H54 (cell line): ENCODE data around the gene CETN1.

Source experiments
- DNase-seq: peaks from one replicate; pipeline ENCODE4 v3.0.0; 2011; ENCODE audit warnings: low spot score, mixed read lengths; ENCODE audit not compliant: insufficient read length
- FAIRE-seq: peaks from 3 replicates; lab custom pipeline; 2011; peaks lifted over from hg19 to GRCh38; lab: Jason Lieb, UNC
- POLR2A ChIP-seq: IDR thresholded peaks from 2 replicates; pipeline ENCODE4 v1.6.1; 2011; ENCODE audit warnings: low read depth, mild to moderate bottlenecking, low read length

The CETN1 gene

GRCh38 chr18:572091-572830 is 7.9 kb upstream of the CETN1 start:
- FAIRE-seq: no peak
- TF ChIP-seq POLR2A: no peak
- DNase-seq: no peak

- FAIRE-seq (no peak), DNase-seq (no peak)
- TF ChIP-seq POLR2A: no peak
Observed at GRCh38 chr18:572831-573289, 7.3 kb upstream of the CETN1 start.

- DNase-seq (no peak), FAIRE-seq (no peak)
- TF ChIP-seq POLR2A: no peak
Observed at GRCh38 chr18:573385-573784, 6.8 kb upstream of the CETN1 start.

- FAIRE-seq: no peak
- no peak for TF ChIP-seq POLR2A
Observed at GRCh38 chr18:574149-574860, 5.9 kb upstream of the CETN1 start.

GRCh38 chr18:574865-575645 is 5.1 kb upstream of the CETN1 start:
- FAIRE-seq (no peak), DNase-seq (no peak)
- no peak for TF ChIP-seq POLR2A

More at GRCh38 chr18:574149-574860, 5.9 kb upstream of the CETN1 start:
- DNase-seq: no peak

GRCh38 chr18:576924-577323 is 3.3 kb upstream of the CETN1 start:
- TF ChIP-seq POLR2A: no peak
- DNase-seq (no peak), FAIRE-seq (no peak)

- TF ChIP-seq POLR2A: no peak
- no peak for FAIRE-seq
- DNase-seq: no peak
Observed at GRCh38 chr18:577643-578375, 2.4 kb upstream of the CETN1 start.

GRCh38 chr18:579238-579637 is 942 bp upstream of the CETN1 start:
- FAIRE-seq: no peak
- DNase-seq: no peak
- TF ChIP-seq POLR2A: no peak

GRCh38 chr18:581096-581495 is 916 bp downstream of the CETN1 start:
- no peak for TF ChIP-seq POLR2A
- FAIRE-seq (no peak), DNase-seq (no peak)

- no peak for FAIRE-seq
- no peak for DNase-seq
- TF ChIP-seq POLR2A: no peak
Observed at GRCh38 chr18:582465-582864, 2.3 kb downstream of the CETN1 start.

GRCh38 chr18:595068-595467 is 14.9 kb downstream of the CETN1 start:
- DNase-seq: no peak
- no peak for TF ChIP-seq POLR2A

GRCh38 chr18:595571-595970 is 15.4 kb downstream of the CETN1 start:
- no peak for TF ChIP-seq POLR2A
- FAIRE-seq: no peak
- no peak for DNase-seq

More at GRCh38 chr18:595068-595467, 14.9 kb downstream of the CETN1 start:
- FAIRE-seq: no peak

GRCh38 chr18:596288-596881 is 16.2 kb downstream of the CETN1 start:
- DNase-seq (peak; percentile 26), FAIRE-seq (no peak)
- no peak for TF ChIP-seq POLR2A

GRCh38 chr18:598124-598589 is 18.0 kb downstream of the CETN1 start:
- TF ChIP-seq POLR2A: no peak
- no peak for DNase-seq
- FAIRE-seq: no peak
